Osteocyte (in vitro differentiated cells): Measurements from ENCODE around the gene TBCD. TPM values are rescaled to one million over a fixed set of nuclear protein-coding genes. Genes with fewer than 3 reads are reported as not detected.

Experiments used
- DNase-seq: peaks from one replicate; pipeline ENCODE4 v3.0.0; 2021; ENCODE audit warnings: mixed read lengths; ENCODE audit not compliant: unreplicated experiment; ENCODE audit errors: extremely low spot score
- H3K27ac Mint-ChIP-seq: one replicate; pipeline ENCODE4 v1.8.0; 2021; ENCODE audit warnings: mild to moderate bottlenecking, mixed read lengths; ENCODE audit not compliant: unreplicated experiment
- H3K27me3 Mint-ChIP-seq: one replicate; pipeline ENCODE4 v1.8.0; 2021; ENCODE audit warnings: mixed read lengths; ENCODE audit not compliant: unreplicated experiment
- H3K36me3 Mint-ChIP-seq: one replicate; pipeline ENCODE4 v1.8.0; 2021; ENCODE audit warnings: mixed read lengths; ENCODE audit not compliant: unreplicated experiment
- H3K4me1 Mint-ChIP-seq: one replicate; pipeline ENCODE4 v1.8.0; 2021; ENCODE audit warnings: mixed read lengths; ENCODE audit not compliant: unreplicated experiment
- H3K4me3 Mint-ChIP-seq: one replicate; pipeline ENCODE4 v1.8.0; 2021; ENCODE audit warnings: mild to moderate bottlenecking, moderate library complexity, mixed read lengths; ENCODE audit not compliant: unreplicated experiment
- H3K9me3 Mint-ChIP-seq: one replicate; pipeline ENCODE4 v1.8.0; 2021; ENCODE audit warnings: mixed read lengths; ENCODE audit not compliant: unreplicated experiment
- total RNA-seq: library from RNA; stranded (reverse); gene quantifications from 2 replicates; pipeline ENCODE4 v1.2.1, GENCODE V29; 2021
- TF ChIP-seq, protein P1 (sequence below): fragments of 200-600 bp; sonication (generic); IDR thresholded peaks from 2 replicates; pipeline ENCODE4 v1.5.0; 2021; ENCODE audit warnings: antibody characterized with exemption, mild to moderate bottlenecking, moderate library complexity

The TBCD gene
- total RNA-seq, 1 donor from 2014 or later = 74.0 TPM

DNA sequence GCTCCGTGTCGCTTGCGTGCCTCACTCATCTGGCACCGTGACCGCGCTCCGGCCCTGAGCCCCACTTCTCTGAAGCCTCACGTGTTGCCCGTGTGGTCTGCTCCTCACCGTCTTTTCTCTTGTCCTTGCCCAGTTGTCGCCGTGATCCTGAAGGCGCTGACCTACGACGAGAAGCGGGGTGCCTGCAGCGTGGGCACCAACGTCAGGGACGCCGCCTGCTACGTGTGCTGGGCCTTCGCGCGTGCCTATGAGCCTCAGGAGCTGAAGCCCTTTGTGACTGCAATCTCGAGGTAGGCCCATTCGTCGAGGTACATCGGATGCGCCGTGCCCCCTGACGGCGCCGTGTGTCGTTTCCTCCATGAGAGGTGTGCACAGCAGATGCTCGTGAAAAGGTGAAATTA lies 118.2 kb downstream of the TBCD start:
- TF ChIP-seq, protein P1, sequence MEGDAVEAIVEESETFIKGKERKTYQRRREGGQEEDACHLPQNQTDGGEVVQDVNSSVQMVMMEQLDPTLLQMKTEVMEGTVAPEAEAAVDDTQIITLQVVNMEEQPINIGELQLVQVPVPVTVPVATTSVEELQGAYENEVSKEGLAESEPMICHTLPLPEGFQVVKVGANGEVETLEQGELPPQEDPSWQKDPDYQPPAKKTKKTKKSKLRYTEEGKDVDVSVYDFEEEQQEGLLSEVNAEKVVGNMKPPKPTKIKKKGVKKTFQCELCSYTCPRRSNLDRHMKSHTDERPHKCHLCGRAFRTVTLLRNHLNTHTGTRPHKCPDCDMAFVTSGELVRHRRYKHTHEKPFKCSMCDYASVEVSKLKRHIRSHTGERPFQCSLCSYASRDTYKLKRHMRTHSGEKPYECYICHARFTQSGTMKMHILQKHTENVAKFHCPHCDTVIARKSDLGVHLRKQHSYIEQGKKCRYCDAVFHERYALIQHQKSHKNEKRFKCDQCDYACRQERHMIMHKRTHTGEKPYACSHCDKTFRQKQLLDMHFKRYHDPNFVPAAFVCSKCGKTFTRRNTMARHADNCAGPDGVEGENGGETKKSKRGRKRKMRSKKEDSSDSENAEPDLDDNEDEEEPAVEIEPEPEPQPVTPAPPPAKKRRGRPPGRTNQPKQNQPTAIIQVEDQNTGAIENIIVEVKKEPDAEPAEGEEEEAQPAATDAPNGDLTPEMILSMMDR = no peak
- Mint-ChIP-seq H3K9me3 (no peaks in the 10 kb centered on the region), H3K4me3 (no peak overlapping the region), H3K27ac (no peak overlapping the region), H3K27me3 (no peaks in the 10 kb centered on the region), H3K4me1 (peaks cover 25% of the 10 kb centered on the region), H3K36me3 (peaks cover 12% of the 10 kb centered on the region)
- no peak for DNase-seq

DNA sequence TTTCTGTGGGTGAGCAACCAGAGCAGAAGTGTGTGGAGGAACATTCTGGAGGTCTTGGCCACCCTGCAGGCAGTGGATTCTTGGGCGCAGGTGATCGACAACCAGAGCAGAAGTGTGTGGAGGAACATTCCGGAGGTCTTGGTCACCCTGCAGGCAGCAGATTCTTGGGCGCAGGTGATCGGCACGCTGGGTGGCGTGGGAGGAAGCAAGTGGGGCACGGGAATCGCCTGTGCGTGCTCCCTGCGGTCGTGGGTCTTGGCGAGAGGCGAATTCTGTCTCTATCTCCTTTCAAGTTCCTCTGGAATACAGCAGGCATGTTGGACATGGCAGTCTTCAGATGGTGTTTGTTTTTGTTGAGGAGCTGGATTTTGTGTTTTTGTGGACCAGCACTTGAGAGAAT lies 118.7 kb downstream of the TBCD start:
- no peaks in the 10 kb centered on the region for H3K9me3 Mint-ChIP-seq
- peaks cover 24% of the 10 kb centered on the region for H3K4me1 Mint-ChIP-seq
- H3K36me3 Mint-ChIP-seq = peaks cover 12% of the 10 kb centered on the region
- no peak overlapping the region for H3K4me3 Mint-ChIP-seq
- DNase-seq = no peak
- TF ChIP-seq, protein P1 = no peak
- no peak overlapping the region for H3K27ac Mint-ChIP-seq
- H3K27me3 Mint-ChIP-seq = no peaks in the 10 kb centered on the region

DNA sequence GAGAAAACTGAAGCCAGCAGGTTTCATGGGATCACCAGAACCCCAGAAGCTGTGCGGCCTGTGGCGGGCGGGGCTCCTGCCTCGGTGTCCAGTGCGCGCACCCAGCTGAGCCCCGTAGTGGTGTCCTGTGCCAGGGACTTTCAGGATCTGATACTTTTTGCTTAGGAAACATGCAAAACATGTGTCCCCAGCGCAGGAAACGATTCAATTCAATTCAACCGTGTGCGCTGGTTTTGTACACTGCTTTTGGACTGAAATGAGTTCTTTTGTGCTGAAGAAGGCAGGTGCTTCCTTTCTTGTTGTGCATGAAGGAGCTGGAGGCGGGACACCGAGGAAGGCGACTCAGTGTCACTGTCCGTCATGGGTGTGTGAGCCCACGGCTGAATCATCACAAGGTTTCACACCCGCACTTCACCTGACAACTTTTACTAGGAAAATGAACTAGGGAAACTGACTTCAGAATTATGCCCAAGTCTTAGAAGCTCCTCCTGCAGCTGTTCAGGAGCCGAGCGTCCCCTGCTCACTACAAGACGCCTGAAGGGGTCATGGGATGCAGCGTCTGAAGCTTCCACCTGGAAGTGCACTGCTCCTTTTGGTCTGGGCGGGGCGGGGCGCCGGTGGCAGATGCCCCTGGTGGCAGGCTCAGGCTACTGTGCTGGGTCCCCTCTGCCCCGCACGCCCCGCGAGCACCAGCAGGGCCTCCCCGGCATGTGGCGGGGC lies 119.4 kb downstream of the TBCD start:
- no peaks in the 10 kb centered on the region for H3K27me3 Mint-ChIP-seq
- H3K9me3 Mint-ChIP-seq = no peaks in the 10 kb centered on the region

DNA sequence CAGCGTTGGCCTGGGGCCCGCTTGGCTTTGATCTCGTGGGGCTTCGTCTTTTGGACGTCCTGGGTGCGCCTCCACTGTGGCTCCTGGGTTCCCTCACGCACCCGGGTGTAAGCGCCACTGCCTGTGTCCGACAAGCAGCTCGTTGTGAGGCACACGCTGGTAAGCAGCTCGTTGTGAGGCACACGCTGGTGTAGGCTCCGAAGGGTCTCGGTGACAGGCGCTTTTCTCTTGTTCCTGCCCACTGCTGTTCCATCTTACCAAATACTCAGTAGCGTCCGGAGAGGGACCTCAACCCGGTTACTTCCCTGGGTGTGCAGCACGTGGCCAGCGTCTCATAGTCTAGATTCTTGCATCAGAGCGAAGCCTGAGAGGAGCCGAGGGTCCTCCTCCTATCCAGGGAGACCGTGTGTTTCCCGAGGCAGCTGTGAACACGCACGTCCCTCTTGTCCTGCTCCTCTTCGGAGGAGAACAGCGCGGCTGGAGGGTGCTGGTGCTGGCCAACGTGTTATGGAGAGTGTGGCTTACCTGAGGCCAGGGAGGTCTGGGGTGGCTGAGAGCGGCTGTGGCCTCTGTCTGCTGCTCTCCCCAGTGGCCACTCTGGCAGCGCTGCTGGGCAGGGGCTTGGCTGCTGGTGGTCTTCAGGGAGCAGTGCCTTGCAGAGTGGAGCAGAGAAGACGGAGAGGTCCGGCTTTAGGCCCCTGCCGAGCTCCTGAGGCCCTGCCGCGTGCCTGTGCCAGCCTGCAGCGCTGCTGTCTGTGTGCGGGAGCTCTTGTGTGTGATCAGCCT lies 120.1 kb downstream of the TBCD start:
- no peak for DNase-seq
- TF ChIP-seq, protein P1 = no peak
- Mint-ChIP-seq H3K27ac (no peak overlapping the region), H3K4me1 (peaks cover 22% of the 10 kb centered on the region), H3K27me3 (no peaks in the 10 kb centered on the region), H3K36me3 (peaks cover 12% of the 10 kb centered on the region), H3K4me3 (no peak overlapping the region), H3K9me3 (no peaks in the 10 kb centered on the region)

More for the DNA sequence above, 119.4 kb downstream of the TBCD start:
- no peak for DNase-seq
- no peak overlapping the region for H3K27ac Mint-ChIP-seq
- H3K4me1 Mint-ChIP-seq = peaks cover 22% of the 10 kb centered on the region
- peaks cover 12% of the 10 kb centered on the region for H3K36me3 Mint-ChIP-seq
- TF ChIP-seq, protein P1 = no peak
- H3K4me3 Mint-ChIP-seq = no peak overlapping the region
